Middle frontal gyrus (tissue), 1 donor: Measurements from ENCODE around the gene BTF3.

Experiments used
- DNase-seq: peaks from one replicate; pipeline ENCODE4 v3.0.0-alpha.2; 2015; ENCODE audit warnings: low spot score; ENCODE audit errors: extremely low spot score

Gene BTF3

DNA sequence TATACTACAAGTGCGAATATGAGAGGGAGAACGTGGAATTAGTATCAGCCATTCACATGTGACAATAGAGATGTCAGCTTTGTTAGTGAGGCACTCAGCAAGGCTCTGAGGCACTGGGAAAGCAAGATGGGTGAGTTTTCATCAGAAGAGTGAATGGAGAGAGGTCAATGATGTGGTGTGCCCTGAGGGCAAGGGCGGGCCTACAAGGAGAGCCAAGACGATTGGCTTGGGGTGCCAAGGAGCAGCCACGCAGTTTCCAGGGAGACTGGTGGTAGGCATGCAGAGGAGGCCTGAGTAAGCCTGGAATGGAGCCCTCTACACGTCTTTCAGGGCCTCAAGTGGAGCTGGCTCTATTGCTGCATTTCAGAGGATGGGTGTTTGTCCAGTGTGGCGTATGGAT is 24.7 kb downstream of the BTF3 start:
- DNase-seq: no peak

DNA sequence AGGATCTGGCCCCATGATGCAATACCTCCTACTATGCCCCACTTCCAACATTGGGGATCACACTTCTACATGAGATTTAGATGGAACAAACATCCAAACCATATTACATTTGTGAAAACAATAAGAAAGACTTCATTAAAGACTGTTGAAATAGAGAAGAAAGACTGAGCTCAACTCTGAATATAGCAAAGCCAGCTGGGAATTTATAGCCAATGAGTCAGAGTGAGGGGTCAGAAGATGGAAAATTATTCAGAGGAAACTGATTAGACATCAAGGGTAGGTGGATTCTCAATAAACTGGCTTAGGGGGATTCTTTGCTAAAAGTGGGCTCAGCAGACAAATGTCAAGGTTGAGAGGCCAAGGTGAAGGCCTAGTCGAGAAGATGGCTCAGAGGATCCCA is 25.6 kb downstream of the BTF3 start:
- no peak for DNase-seq

DNA sequence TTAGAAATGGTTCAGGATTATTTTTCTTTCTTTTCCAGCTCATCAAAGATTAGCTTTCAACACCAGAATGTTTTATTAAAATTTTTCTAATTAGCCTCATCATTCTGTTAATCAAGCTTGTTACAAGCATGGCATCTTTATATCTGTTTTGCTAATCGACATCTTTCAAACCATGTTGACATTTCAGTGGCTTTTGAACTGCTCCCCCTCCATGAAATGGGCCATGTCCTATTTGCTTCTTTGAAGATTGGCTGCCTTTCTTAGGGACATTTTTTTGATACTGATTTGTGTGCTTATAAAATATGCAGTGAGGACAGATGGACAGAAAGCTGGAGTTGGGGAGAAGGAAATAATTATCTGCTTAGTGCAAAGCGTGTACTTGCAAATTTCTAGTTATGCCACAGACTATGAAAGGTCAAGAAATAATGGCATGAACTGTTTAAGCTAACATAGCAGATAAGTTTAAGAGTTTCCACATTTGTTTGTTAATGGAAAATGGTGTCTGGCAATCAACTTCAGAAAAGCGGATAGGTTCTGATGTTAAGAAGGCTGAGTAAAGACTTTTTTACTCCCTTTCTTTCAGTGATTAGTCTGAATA is 27.5 kb downstream of the BTF3 start:
- no peak for DNase-seq

DNA sequence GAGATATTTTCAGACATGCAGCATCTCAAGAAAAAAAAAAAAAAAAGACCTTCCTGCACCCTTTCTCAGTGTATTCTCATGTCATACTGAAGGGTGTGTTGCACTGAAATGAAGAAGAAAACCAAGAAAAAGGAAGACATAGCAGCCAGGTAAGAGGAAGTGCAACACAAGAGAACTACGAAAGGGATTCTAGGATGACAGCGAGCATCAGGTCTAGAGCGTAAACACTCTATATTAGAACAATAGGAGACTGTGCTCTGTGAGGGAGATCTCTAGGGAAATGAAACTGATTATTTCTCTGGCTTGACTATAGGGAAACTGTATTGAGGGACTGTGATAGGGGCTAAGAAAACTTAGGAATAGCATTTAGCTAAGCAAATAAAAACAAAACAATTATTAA is 30.0 kb downstream of the BTF3 start:
- DNase-seq: no peak

DNA sequence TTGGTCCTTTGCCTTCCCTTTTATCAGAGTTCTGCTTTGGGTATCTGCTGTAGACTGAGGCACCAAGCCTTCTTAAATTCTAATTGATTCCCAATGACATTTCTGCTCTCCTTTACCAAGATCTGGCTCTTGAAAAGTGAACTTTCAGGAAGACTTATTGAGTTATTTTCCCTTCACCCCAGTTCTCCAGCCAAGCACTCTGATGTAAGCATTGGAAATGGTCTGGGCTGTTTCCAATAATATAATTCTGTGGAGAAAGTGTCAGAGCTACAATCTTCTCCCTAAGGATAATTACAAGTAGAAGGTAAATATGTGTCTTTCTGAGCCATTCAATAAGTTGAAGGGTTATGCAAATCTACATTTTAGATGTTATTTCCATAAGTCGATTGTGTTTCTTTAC is 30.8 kb downstream of the BTF3 start:
- DNase-seq: no peak

DNA sequence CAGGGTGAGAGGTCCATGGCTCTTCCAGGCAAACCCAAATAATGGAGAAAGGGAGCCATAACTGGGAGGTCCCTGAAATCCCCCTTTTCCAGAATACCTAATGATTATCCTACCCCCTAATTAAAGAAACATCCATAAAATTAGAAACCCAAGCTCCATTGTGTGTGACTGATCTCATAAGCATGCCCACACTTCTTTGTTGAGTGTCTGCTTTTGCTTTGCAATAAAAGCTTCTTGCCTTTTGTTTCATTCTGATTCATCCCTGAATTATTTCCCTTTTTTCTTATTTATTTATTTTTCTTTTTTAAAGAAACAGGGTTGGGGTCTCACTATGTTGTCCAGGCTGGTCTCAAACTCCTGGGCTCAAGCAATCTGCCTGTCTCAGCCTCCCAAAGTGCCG is 33.1 kb downstream of the BTF3 start:
- DNase-seq: no peak

DNA sequence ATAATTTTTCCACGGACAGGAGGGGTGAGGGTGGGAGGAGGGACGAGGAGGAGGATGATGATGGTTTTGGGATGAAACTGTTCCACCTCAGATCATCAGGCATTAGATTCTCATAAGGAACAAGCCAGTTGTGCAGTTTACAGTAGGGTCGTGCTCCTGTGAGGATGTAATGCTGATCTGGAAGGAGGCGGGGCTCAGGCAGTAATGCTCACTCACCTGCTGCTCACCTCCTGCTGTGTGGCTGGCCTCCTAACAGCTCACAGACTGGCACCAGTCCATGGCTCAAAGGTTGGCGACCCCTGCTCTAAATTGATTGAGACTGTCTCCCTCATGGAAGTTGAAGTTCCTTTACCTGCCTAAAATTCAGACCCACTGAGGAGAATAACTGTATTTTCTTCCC is 34.0 kb downstream of the BTF3 start:
- DNase-seq: no peak

DNA sequence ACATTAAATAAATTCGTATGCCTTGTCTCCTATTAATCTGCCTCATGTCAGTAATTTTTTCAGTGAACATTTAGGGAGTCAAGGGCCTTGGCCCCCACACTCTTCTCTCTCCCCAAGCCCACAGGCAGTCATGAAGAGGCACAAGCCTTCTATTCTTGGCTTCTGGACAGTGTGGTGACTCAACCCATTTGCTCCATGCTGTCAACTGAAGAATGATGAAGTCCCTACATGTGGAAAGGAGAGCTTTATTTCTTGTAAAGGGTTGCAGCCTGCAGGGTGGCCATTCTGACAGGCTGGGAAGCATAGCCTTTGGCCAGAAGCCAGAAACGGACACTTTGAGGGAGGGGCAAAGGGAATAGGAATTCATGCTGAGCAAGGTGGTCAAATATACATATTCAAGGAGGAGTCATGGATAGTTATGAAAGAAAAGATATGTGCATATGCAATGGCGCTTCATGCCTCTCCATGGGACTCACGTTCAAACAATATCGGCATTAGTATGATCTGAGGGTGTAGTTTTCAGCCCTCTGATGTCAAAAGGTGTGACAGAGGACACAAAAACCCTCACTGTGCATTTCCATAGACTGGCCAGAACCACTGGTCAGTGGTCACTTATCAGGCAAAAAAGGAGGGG is 35.9 kb downstream of the BTF3 start:
- no peak for DNase-seq

DNA sequence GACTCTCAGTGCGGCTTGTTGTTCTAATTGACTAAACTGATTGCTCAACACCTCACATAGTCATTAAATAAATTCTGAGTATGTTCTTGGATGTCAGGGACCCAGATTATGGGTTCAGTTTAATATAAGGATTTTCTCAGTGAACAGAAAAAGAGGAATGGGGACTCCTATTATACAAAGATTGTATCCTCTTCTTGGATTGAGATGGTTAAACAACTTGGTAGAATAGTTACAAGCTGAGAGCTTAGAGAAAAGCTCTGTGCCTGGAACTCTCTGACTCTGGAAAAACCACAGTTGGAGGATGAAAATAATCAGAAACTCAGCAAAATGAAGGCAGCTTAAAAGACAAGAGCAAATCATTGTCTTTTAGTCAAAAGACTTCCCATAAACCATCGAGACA is 36.7 kb downstream of the BTF3 start:
- DNase-seq: no peak

DNA sequence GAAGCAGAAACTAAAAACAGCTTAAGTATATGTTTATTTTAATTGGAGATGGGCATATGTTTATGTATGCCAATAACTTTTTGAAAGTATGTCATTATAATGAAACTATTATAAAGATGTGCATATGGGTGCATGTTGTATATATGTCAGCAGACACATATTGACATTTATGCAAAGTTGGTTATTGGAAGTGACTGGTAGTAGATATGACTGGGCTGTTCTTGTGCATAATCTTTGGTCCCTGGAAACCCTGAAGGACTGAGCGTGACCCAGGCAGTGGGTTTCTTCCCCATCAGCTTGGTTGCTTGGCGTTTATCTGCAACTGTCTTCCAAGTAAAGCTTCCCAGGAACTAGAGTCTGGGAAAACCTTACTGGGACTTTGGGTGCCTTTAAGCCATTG is 41.5 kb downstream of the BTF3 start:
- no peak for DNase-seq

DNA sequence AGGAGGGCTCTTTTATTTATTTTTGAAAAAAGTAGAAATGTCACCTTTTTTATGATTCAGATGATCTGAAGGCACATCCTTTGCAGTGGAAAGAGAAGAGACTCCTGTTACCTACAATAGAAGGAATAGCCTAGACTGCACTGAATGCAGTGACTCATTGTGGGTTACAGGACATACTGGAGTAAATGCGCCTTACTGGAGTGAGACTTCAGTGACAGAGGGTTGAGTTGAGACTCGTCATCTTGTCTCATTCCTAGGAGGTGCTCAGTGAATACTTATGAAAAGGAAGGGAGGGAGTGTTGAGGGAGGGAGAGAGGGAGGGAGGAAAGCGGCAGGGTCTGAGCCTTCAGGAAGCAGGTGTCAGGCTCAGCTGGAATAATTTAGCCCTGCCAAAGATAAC is 42.0 kb downstream of the BTF3 start:
- no peak for DNase-seq

DNA sequence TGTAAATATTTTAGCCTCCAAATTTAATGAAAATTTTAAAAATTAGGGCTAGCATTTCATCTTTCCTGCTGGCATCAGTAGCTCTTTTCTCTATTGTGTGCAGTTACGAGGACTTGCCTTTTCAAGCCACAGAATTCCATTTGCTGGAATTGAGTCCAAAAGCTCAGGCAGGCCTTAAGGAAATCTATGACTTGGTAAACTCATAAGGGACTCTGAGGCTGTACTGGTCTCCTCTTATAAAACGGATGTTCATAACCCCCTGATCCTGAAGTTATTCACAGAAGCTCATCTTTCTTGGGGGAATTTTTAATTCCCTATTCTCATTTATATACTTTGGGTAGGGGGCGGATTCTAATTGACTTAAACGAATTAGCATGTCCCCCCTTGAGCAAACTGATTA is 43.8 kb downstream of the BTF3 start:
- no peak for DNase-seq

DNA sequence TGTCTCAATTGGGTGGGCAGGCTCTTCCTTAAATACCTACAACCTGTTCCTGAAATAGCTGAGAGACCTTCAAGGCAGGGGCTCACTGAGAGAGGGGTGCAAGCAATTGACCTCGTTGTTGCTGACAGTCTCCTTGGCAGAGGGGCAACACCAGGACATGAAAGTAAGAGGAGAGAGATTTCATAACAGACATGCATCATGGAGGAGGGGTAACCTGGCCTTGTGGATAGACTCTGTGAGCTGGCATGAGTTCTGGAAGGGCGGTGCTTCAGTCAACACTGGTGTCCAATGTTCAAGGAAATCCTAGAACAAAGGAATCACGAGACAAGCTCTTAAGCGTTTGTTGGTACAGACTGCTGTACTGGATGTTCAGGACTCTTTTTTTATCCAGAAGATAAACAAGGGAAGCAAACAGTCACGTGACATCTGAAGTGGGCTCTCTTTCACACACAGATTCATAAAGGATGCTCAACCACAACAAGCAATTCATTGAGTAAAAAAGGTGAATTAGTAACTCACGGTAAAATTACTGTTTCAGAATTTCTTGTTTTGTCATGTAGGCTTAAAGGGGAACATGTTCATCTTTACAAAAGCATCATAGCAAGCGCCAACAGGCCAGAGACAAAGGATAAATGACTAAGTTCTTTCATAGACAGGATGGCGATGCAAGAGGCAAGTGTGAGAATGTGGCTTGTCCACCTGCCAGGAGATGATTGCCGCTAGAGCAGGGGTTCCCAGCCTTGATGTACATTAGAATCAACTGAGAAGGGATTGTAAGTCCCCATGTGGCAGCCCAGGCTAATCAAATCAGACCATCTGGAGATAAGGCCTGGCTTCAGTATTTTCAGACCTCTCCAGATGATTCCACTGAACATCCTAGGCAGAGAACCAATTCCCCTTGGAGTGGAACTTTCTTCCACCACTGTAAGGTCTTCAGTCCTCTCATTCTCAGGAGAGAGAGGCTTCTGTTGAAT is 46.5 kb downstream of the BTF3 start:
- no peak for DNase-seq

DNA sequence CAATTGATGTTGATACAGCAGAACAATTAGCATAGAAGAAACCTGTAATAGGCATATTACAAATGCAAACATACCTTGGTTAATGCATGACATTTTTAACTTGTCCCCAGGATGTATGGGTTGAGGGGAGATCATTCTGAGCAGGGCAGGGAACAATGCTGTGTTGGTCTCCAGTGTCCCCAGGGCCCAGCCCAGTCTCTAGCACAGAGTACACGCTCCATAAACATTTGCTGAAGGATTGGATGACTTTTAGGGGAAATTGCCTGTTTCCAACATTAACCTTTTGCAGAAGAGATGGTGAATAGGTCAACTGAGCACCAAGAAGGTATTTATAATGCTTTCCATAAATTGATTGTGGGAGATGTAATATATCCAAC is 47.1 kb downstream of the BTF3 start:
- DNase-seq: no peak

DNA sequence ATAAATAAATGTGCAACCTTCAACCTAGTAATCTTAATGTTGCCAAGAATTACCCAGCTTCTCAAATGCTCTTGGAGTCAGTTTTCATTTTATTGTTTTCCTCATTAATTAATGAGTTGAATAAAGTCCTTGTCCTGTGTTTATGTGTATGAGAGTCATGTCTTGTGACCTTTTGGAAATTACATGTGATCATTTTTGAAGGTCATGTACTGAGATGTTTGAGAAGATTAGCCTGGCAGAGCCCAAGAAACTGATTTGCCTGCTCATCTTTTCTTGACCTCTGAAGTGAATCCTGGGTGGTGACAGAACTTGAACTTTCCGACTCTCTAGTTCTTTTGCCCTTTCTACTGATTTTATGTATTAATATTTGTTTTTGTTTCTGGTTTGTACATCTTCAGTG is 51.8 kb downstream of the BTF3 start:
- DNase-seq: no peak

DNA sequence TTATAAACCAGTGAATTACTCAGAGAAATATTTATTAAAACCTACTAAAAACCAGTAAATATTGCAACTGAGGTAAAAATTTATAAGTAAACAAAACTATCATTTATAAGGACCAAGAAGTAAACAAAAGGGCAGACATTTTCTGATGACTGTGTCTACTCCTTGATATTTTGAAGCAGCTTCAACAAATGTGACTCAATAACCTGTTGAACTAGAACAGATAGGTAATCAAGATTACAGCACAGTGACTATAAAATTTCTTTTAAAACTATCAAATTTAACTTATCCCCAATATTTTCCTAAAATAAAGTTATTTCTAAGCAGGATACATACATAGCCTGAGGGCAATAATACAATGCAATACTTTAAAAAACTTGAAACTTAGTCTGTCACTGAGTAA is 54.4 kb downstream of the BTF3 start:
- no peak for DNase-seq
